H1 (cell line): ENCODE data around the gene GP1BB. TPM values are rescaled to one million over a fixed set of nuclear protein-coding genes. Genes with fewer than 3 reads are reported as not detected.

Source experiments
- CTCF ChIA-PET: fragments of 300-600 bp; sonication (Branson Sonifier 250); formaldehyde crosslinking; loops from one replicate; lab custom pipeline; 2021; ENCODE audit not compliant: partially characterized antibody; lab: Charles Lee
- POLR2A ChIA-PET: fragments of 300-600 bp; sonication (Branson Sonifier 250); formaldehyde crosslinking; loops from one replicate; lab custom pipeline; 2021; ENCODE audit warnings: inconsistent platforms; ENCODE audit not compliant: partially characterized antibody; lab: Charles Lee
- DNase-seq, 2 experiments: peaks; one replicate each; pipeline versions ENCODE4 v3.0.0 to v3.0.0-alpha.2; 2010 to 2022; ENCODE audit warnings: low spot score in 2 of 2, low read depth in 1 of 2, mixed read lengths in 1 of 2
- FAIRE-seq: peaks from 2 replicates; lab custom pipeline; 2011; peaks lifted over from hg19 to GRCh38; lab: Jason Lieb, UNC
- H2AFZ ChIP-seq: 2 replicates; pipeline ENCODE4 v1.8.1; 2012; ENCODE audit warnings: low read length, inconsistent platforms
- H2AK5ac ChIP-seq: 2 replicates; pipeline ENCODE4 v1.6.1; 2013; ENCODE audit warnings: low read depth, low read length
- H2BK120ac ChIP-seq: replicated peaks from 2 replicates; pipeline ENCODE3; 2013; ENCODE audit warnings: low read depth, low read length, inconsistent platforms
- H2BK12ac ChIP-seq: 2 replicates; pipeline ENCODE4 v1.6.1; 2013; ENCODE audit warnings: low read depth, low read length
- H2BK15ac ChIP-seq: 2 replicates; pipeline ENCODE4 v1.6.1; 2013; ENCODE audit warnings: low read length
- H2BK20ac ChIP-seq: 2 replicates; pipeline ENCODE4 v1.6.1; 2013; ENCODE audit warnings: low read length
- H2BK5ac ChIP-seq: 2 replicates; pipeline ENCODE4 v1.6.1; 2013; ENCODE audit warnings: low read depth, low read length
- H3K14ac ChIP-seq: 2 replicates; pipeline ENCODE4 v1.6.1; 2013; ENCODE audit warnings: inconsistent platforms; ENCODE audit not compliant: insufficient read length
- H3K18ac ChIP-seq: 2 replicates; pipeline ENCODE4 v1.6.1; 2013; ENCODE audit warnings: low read length; ENCODE audit errors: extremely low read depth
- H3K23ac ChIP-seq: 2 replicates; pipeline ENCODE4 v1.6.1; 2013; ENCODE audit warnings: inconsistent platforms; ENCODE audit not compliant: insufficient read length
- H3K23me2 ChIP-seq: 2 replicates; pipeline ENCODE4 v1.6.1; 2013; ENCODE audit warnings: low read depth, low read length
- H3K27ac ChIP-seq: 2 replicates; pipeline ENCODE4 v1.6.1; 2011; ENCODE audit warnings: low read depth, low read length, inconsistent platforms
- H3K27me3 ChIP-seq, 4 experiments: replicated peaks in 1 of 4; 1 replicate in 1 of 4; 2 replicates in 3 of 4; pipeline versions ENCODE4 v1.6.1 to v1.8.1; 2011 to 2013; ENCODE audit warnings: low read length in 3 of 4, mild to moderate bottlenecking in 3 of 4, inconsistent platforms in 2 of 4, mixed read lengths in 2 of 4, moderate library complexity in 1 of 4; ENCODE audit not compliant: control insufficient read depth in 3 of 4, insufficient read depth in 3 of 4; ENCODE audit errors: extremely low read depth in 1 of 4
- H3K36me3 ChIP-seq, 4 experiments: 2 replicates each; pipeline versions ENCODE4 v1.6.1 to v1.8.1; 2011 to 2013; ENCODE audit warnings: mild to moderate bottlenecking in 4 of 4, low read length in 3 of 4, moderate library complexity in 2 of 4, control low read depth in 1 of 4, inconsistent platforms in 1 of 4; ENCODE audit not compliant: insufficient read depth in 4 of 4, control insufficient read depth in 2 of 4
- H3K4ac ChIP-seq: replicated peaks from 2 replicates; pipeline ENCODE3; 2013; ENCODE audit warnings: low read length, low read depth, mixed read lengths, inconsistent platforms; ENCODE audit not compliant: insufficient read length
- H3K4me1 ChIP-seq, 4 experiments: replicated peaks in 1 of 4; 1 replicate in 1 of 4; 2 replicates in 3 of 4; pipeline versions ENCODE4 v1.6.1 to v1.8.1; 2011 to 2013; ENCODE audit warnings: low read length in 3 of 4, inconsistent platforms in 2 of 4, mixed read lengths in 1 of 4; ENCODE audit not compliant: insufficient read depth in 4 of 4, control insufficient read depth in 3 of 4
- H3K4me2 ChIP-seq, 2 experiments: 2 replicates each; pipeline versions ENCODE4 v1.6.1 to v1.8.1; 2011 to 2013; ENCODE audit warnings: low read depth in 2 of 2, low read length in 2 of 2, control low read depth in 1 of 2, inconsistent platforms in 1 of 2, mild to moderate bottlenecking in 1 of 2; ENCODE audit not compliant: insufficient read depth in 1 of 2
- H3K4me3 ChIP-seq, 4 experiments: fragments of 200-600, 300-600 bp in 1 of 4; sonication (generic), shearing (Covaris generic), sonication (Bioruptor Twin) in 1 of 4; 2 replicates each; pipeline versions ENCODE4 v1.5.1 to v1.8.1; 2011 to 2016; ENCODE audit warnings: low read length in 4 of 4, low read depth in 3 of 4, control low read depth in 2 of 4, inconsistent platforms in 2 of 4, mild to moderate bottlenecking in 2 of 4, mixed read lengths in 1 of 4, moderate library complexity in 1 of 4; ENCODE audit not compliant: insufficient read depth in 2 of 4; ENCODE audit errors: extremely low read depth in 1 of 4
- H3K56ac ChIP-seq: replicated peaks from 2 replicates; pipeline ENCODE3; 2013; ENCODE audit warnings: low read depth, mild to moderate bottlenecking, mixed read lengths, low read length, inconsistent platforms; ENCODE audit not compliant: insufficient read length
- H3K79me1 ChIP-seq: 2 replicates; pipeline ENCODE4 v1.6.1; 2013; ENCODE audit warnings: low read depth, low read length, control low read depth
- H3K79me2 ChIP-seq, 2 experiments: 2 replicates each; pipeline versions ENCODE4 v1.6.1 to v1.8.1; 2012 to 2013; ENCODE audit warnings: low read length in 2 of 2, mild to moderate bottlenecking in 2 of 2, inconsistent platforms in 1 of 2; ENCODE audit not compliant: insufficient read depth in 2 of 2, control insufficient read depth in 1 of 2
- H3K9ac ChIP-seq, 4 experiments: replicated peaks in 1 of 4; 1 replicate in 1 of 4; 2 replicates in 3 of 4; pipeline versions ENCODE4 v1.6.1 to v1.8.1; 2011 to 2013; ENCODE audit warnings: low read depth in 3 of 4, low read length in 3 of 4, control low read depth in 2 of 4, mild to moderate bottlenecking in 2 of 4, moderate library complexity in 2 of 4, inconsistent platforms in 1 of 4; ENCODE audit errors: extremely low read depth in 1 of 4
- H3K9me3 ChIP-seq, 2 experiments: 2 replicates each; pipeline versions ENCODE4 v1.6.1 to v1.8.1; 2012 to 2013; ENCODE audit warnings: mild to moderate bottlenecking in 2 of 2, moderate library complexity in 2 of 2, control low read depth in 1 of 2, inconsistent platforms in 1 of 2, low read depth in 1 of 2, low read length in 1 of 2, mixed read lengths in 1 of 2; ENCODE audit not compliant: insufficient read depth in 2 of 2
- H4K20me1 ChIP-seq, 2 experiments: replicated peaks in 1 of 2; 2 replicates each; pipeline versions ENCODE3 to v1.8.1; 2011 to 2013; ENCODE audit warnings: inconsistent platforms in 2 of 2, low read length in 2 of 2, mild to moderate bottlenecking in 1 of 2; ENCODE audit not compliant: insufficient read depth in 2 of 2, control insufficient read depth in 1 of 2
- H4K5ac ChIP-seq: 2 replicates; pipeline ENCODE4 v1.6.1; 2013; ENCODE audit warnings: low read length, low read depth, mixed read lengths, inconsistent platforms; ENCODE audit not compliant: insufficient read length
- H4K8ac ChIP-seq: 2 replicates; pipeline ENCODE4 v1.8.0; 2013; ENCODE audit warnings: mild to moderate bottlenecking, moderate library complexity, low read length, inconsistent platforms; ENCODE audit not compliant: insufficient read depth; ENCODE audit errors: extremely low read depth
- H4K91ac ChIP-seq: replicated peaks from 2 replicates; pipeline ENCODE3; 2013; ENCODE audit warnings: low read length, mixed read lengths, inconsistent platforms; ENCODE audit not compliant: insufficient read length
- BACH1 ChIP-seq: IDR thresholded peaks from 2 replicates; pipeline ENCODE4 v1.6.1; 2012; ENCODE audit warnings: low read length, improper control_type of control experiment
- CTCF ChIP-seq, 3 experiments: IDR thresholded peaks; 1 replicate in 2 of 3; 2 replicates in 1 of 3; pipeline versions ENCODE4 v1.5.1 to v1.6.1; 2011; ENCODE audit warnings: low read length in 3 of 3, mild to moderate bottlenecking in 3 of 3, inconsistent platforms in 2 of 3, low read depth in 1 of 3, moderate library complexity in 1 of 3; ENCODE audit not compliant: insufficient read depth in 1 of 3; ENCODE audit errors: control extremely low read depth in 1 of 3
- FOSL1 ChIP-seq: IDR thresholded peaks from 2 replicates; pipeline ENCODE4 v1.6.1; 2011; ENCODE audit warnings: mild to moderate bottlenecking, low read depth, low read length, moderate library complexity; ENCODE audit not compliant: insufficient read depth
- GABPA ChIP-seq: IDR thresholded peaks from 2 replicates; pipeline ENCODE4 v1.6.1; 2011; ENCODE audit warnings: mild to moderate bottlenecking, low read length, moderate library complexity, borderline replicate concordance; ENCODE audit not compliant: insufficient read depth
- KDM5A ChIP-seq: fragments of 200-600 bp; IDR thresholded peaks from 2 replicates; pipeline ENCODE4 v1.7.1; 2012; ENCODE audit warnings: mild to moderate bottlenecking, low read length, inconsistent platforms, mixed read lengths
- PHF8 ChIP-seq: fragments of 200-600 bp; sonication (generic); conservative IDR thresholded peaks from 2 replicates; pipeline ENCODE4 v1.7.1; 2012; ENCODE audit warnings: low read depth, mild to moderate bottlenecking, inconsistent platforms, low read length, moderate library complexity
- RBBP5 ChIP-seq: IDR thresholded peaks from 2 replicates; pipeline ENCODE4 v1.7.1; 2012; ENCODE audit warnings: low read depth, mild to moderate bottlenecking, inconsistent platforms, low read length, moderate library complexity, borderline replicate concordance
- SAP30 ChIP-seq: fragments of 300-600 bp; sonication (generic); IDR thresholded peaks from 2 replicates; pipeline ENCODE4 v1.7.1; 2012; ENCODE audit warnings: low read length, moderate library complexity, mild to moderate bottlenecking, inconsistent platforms; ENCODE audit not compliant: insufficient read depth, insufficient replicate concordance
- TCF12 ChIP-seq: IDR thresholded peaks from 2 replicates; pipeline ENCODE4 v1.6.1; 2011; ENCODE audit warnings: low read depth, mild to moderate bottlenecking, low read length
- TEAD4 ChIP-seq: IDR thresholded peaks from 2 replicates; pipeline ENCODE4 v1.6.1; 2012; ENCODE audit warnings: low read depth, low read length, inconsistent platforms, mixed read lengths
- whole genome bisulfite sequencing, 2 experiments: shearing (Covaris generic) in 1 of 2; methylation state at CpG; one replicate each; pipeline versions ENCODE4 v1.1.6 to v1.1.7; 2013 to 2015; ENCODE audit warnings: low lambda C conversion rate in 2 of 2, mixed read lengths in 2 of 2, inconsistent platforms in 1 of 2, low coverage in 1 of 2, missing lambda C conversion rate in 1 of 2; ENCODE audit not compliant: insufficient replicate concordance in 2 of 2, insufficient coverage in 1 of 2, insufficient read length in 1 of 2; ENCODE audit errors: extremely low coverage in 1 of 2, missing lambda C conversion rate in 1 of 2; 5-methylcytosine and 5-hydroxymethylcytosine counted together
- polyA plus RNA-seq, 7 experiments: library from polyadenylated mRNA; depleted of rRNA in 3 of 7; stranded (reverse) in 5 of 7; unstranded in 2 of 7; fragments of >200 nt in 5 of 7; fragments of 200-250 nt in 2 of 7; gene quantifications; 1 replicate in 5 of 7; 2 replicates in 1 of 7; 4 replicates in 1 of 7; pipeline versions ENCODE4 v1.2.1 to v1.2.3, GENCODE V29; 2011 to 2013; ENCODE audit warnings: missing spikeins in 2 of 7, mixed read lengths in 2 of 7
- total RNA-seq: library from RNA; stranded (reverse); fragmentation: NEBNext Ultra II Directional; extraction: Animal tissue kit (Norgen Biotek cat#: 25700); gene quantifications from 2 replicates; pipeline ENCODE4 v1.2.1, GENCODE V29; 2021

The GP1BB gene
- total and polyA plus RNA-seq, 2 of the 8 experiments (the other 6 are each of a cell fraction or from before 2014, with no cell fraction given) = 0.36 TPM; not detected in 1

- POLR2A ChIA-PET = interaction anchor here (1.7 kb wide), 1 partner anchor 11 kb away, joined by 4 read pairs; no protein-coding TSS in a partner anchor
- CTCF ChIA-PET = interaction anchor here (2.0 to 7.5 kb wide), 2 partner anchors 29 to 47 kb away, joined by 6 to 76 read pairs; no protein-coding TSS in a partner anchor
- TF ChIP-seq FOSL1 = no peak
- no peak for TF ChIP-seq TEAD4
- no peak for TF ChIP-seq GABPA
- TF ChIP-seq RBBP5 = no peak
- no peak for TF ChIP-seq BACH1
- no peak for TF ChIP-seq KDM5A
- no peak for TF ChIP-seq TCF12
- TF ChIP-seq SAP30 = no peak
- TF ChIP-seq CTCF (IDR thresholded peaks at IDR 0.05; ENCODE audit: control extremely low read depth in 1 of 3, insufficient read depth in 1 of 3, low read depth in 1 of 3, low read length in 3 of 3) = no peak
- no peak for TF ChIP-seq PHF8
These were observed 16.6 kb upstream of the GP1BB start for GRCh38 chr22:19706661-19707151.

More at GRCh38 chr22:19706661-19707151, 16.6 kb upstream of the GP1BB start:
- DNase-seq (no peak), FAIRE-seq (no peak)
- Histone ChIP-seq H3K23ac (no peak overlapping the region), H3K9me3 (no peaks in the 10 kb centered on the region), H3K36me3 (no peaks in the 10 kb centered on the region), H2BK15ac (0 out of 2 replicates have a peak overlapping the region, but pooled peaks have one; percentile 85), H2BK120ac (peak overlapping the region; percentile 7), H3K14ac (no peak overlapping the region), H3K27ac (no peak overlapping the region), H3K27me3 (peaks cover 0 to 8% (median 7%) of the 10 kb centered on the region in 4 experiments; a peak in 4 of 7 replicates), H2BK20ac (peak overlapping the region; percentile 81; the same call in 1 of the 2 replicates), H3K4me2 (no peak overlapping the region), H2BK12ac (peak overlapping the region; percentile 97; the same call in 1 of the 2 replicates), H2AK5ac (no peak overlapping the region), H3K4me1 (peaks cover 0 to 24% (median 16%) of the 10 kb centered on the region in 4 experiments; a peak in 6 of 7 replicates), H2BK5ac (peak overlapping the region; percentile 99; the same call in 1 of the 2 replicates), H3K18ac (0 out of 2 replicates have a peak overlapping the region, but pooled peaks have one; percentile 41), H3K79me1 (no peaks in the 10 kb centered on the region), H3K9ac (no peak overlapping the region), H3K23me2 (no peaks in the 10 kb centered on the region), H4K20me1 (no peaks in the 10 kb centered on the region), H3K79me2 (no peaks in the 10 kb centered on the region), H4K8ac (no peak overlapping the region; the same call in 1 of the 2 replicates), H4K5ac (no peak overlapping the region), H3K56ac (no peak overlapping the region), H2AFZ (no peak overlapping the region), H3K4ac (no peak overlapping the region), H3K4me3 (no peak overlapping the region), H4K91ac (peak overlapping the region; percentile 92)
- 94% methylated on average over 7 of the region's 7 CpGs; no CpG with 5 or more reads in 1 of the 2 experiments for WGBS, 2 experiments
